Measurements from ENCODE around the gene SLC11A1.

Gene SLC11A1

DNA sequence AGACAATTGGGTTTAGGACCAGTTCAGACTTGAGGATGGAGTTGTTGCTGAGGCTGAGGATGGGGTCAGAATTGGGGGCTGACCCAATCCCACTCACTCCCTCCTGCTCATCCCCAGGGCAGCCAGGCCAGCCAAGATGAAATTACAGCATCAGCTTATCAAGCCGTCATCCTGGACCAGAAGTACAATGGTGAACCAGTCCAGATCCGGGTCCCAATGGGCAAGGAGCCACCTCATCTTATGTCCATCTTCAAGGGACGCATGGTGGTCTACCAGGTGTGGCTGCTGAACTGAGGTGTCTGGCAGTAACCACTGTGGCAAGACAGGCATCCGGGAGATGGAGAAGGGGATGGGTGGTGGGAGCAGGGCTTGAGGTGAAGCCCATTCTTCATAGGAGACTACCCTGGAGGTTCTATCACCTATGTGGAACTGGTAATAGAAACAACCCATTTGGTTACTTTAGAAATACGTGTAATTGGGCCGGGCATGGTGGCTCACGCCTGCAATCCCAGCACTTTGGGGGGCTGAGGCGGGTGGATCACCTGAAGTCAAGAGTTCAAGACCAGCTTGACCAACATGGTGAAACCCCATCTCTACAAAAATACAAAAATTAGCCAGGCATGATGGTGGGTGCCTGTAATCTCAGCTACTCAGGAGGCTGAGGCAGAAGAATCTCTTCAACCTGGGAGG is 50.7 kb downstream of the SLC11A1 start:
- DNase-seq (ENCODE audit: low spot score) (no peak), FAIRE-seq (no peak)

DNA sequence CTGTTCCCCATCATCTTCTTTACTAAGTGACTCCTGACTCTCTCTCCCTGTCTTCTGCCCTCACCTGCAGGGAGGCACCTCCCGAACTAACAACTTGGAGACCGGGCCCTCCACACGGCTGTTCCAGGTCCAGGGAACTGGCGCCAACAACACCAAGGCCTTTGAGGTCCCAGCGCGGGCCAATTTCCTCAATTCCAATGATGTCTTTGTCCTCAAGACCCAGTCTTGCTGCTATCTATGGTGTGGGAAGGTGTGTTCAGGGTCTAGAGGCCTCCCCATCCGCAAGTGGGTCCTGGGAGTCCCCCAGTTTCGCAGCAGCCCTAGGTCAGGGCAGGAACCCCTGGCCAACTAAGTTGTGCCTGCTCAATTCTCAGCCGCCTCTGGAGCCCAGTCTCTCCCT is 52.4 kb downstream of the SLC11A1 start:
- DNase-seq (ENCODE audit: low spot score) = no peak

DNA sequence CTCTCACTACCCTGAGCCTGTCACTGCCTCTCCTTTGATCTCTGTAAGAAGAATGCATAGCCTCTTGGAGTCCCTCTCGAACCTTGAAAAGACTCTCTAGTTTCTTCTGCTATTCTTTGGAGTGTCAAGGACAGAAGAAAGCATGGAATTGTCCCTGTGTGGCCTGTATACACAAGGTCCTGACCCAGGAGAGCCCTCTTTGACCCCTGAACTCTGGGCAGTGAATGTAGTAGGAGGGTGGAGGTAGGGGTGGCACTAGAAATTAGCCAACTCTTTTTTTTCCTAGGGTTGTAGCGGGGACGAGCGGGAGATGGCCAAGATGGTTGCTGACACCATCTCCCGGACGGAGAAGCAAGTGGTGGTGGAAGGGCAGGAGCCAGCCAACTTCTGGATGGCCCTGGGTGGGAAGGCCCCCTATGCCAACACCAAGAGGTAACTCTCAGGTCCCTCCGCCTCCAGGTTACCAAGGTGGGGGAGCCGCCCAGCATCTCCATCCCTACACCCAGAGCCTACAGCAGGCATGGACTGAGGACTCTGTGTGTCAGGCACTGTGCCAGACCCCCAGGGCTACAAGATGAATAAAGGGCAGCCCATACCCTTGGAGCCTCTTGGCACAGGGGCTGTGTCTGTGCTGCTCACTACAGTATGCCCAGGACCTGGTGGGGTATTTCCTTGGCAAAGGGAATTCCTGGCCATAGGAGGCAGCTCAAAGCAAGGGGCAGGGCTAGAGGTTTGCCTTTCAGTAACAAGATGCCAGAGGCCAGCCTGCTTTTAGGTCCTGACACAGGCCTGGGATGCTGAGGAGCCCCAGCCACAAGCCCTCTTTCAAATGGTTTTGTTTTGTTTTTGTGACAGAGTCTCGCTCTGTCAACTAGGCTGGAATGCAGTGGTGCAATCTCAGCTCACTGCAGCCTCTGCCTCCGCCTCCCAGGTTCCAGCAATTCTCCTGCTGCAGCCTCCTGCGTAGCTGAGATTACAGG is 53.2 kb downstream of the SLC11A1 start:
- DNase-seq (ENCODE audit: low spot score) (no peak), FAIRE-seq (no peak)

More for the DNA sequence above, 52.4 kb downstream of the SLC11A1 start:
- no peak for FAIRE-seq

GRCh38 chr2:218436992-218437391 is 54.9 kb downstream of the SLC11A1 start:
- DNase-seq (ENCODE audit: low spot score) (no peak), FAIRE-seq (no peak)

- FAIRE-seq = no peak
- DNase-seq (ENCODE audit: low spot score) = no peak
These were observed 55.9 kb downstream of the SLC11A1 start for GRCh38 chr2:218437969-218438368.

GRCh38 chr2:218438596-218438995 is 56.5 kb downstream of the SLC11A1 start:
- DNase-seq (ENCODE audit: low spot score) = no peak
- no peak for FAIRE-seq

GRCh38 chr2:218444692-218445357 is 62.8 kb downstream of the SLC11A1 start:
- no peak for DNase-seq (ENCODE audit: low spot score)
- no peak for FAIRE-seq

- FAIRE-seq (no peak), DNase-seq (ENCODE audit: low spot score) (no peak)
These were observed 63.5 kb downstream of the SLC11A1 start for GRCh38 chr2:218445602-218446001.

All from urothelium cell line (cell line).